OCI-LY3 (cell line): ENCODE results near the gene PHF13.

Experiments used
- H2AFZ ChIP-seq: fragments of 200-600, 300-600 bp; shearing (Covaris generic); 2 replicates; pipeline ENCODE4 v1.6.0; 2014; ENCODE audit warnings: antibody characterized with exemption, low read depth, low read length
- H3K27ac ChIP-seq: fragments of 200-600, 300-600 bp; sonication (generic); 2 replicates; pipeline ENCODE4 v1.5.1; 2014; ENCODE audit warnings: mild to moderate bottlenecking, low read length, moderate library complexity, mixed read lengths
- H3K27me3 ChIP-seq: fragments of 200-600, 300-600 bp; sonication (generic); 2 replicates; pipeline ENCODE4 v1.6.1; 2014; ENCODE audit warnings: low read depth, low read length, mixed read lengths
- H3K36me3 ChIP-seq: fragments of 200-600, 300-600 bp; sonication (generic); replicated peaks from 2 replicates; pipeline ENCODE3; 2014; ENCODE audit warnings: low read depth, low read length, mixed read lengths
- H3K4me1 ChIP-seq: fragments of 300-600, 200-600 bp; sonication (generic); 2 replicates; pipeline ENCODE4 v1.6.1; 2014; ENCODE audit warnings: low read length, mixed read lengths
- H3K4me2 ChIP-seq: fragments of 200-600, 300-600 bp; sonication (generic); 2 replicates; pipeline ENCODE4 v1.6.1; 2014; ENCODE audit warnings: low read length, mixed read lengths
- H3K4me3 ChIP-seq: fragments of 300-600, 200-600 bp; sonication (generic); 2 replicates; pipeline ENCODE4 v1.5.1; 2014; ENCODE audit warnings: antibody characterized with exemption, mild to moderate bottlenecking, low read length, moderate library complexity
- H3K79me2 ChIP-seq: fragments of 300-600, 200-600 bp; shearing (Covaris generic); 2 replicates; pipeline ENCODE4 v1.6.1; 2014; ENCODE audit warnings: mild to moderate bottlenecking, low read length, mixed read lengths
- H3K9ac ChIP-seq: fragments of 300-600, 200-600 bp; shearing (Covaris generic); 2 replicates; pipeline ENCODE4 v1.6.0; 2014; ENCODE audit warnings: mild to moderate bottlenecking, low read length, moderate library complexity
- H3K9me3 ChIP-seq: fragments of 200-600, 300-600 bp; shearing (Covaris generic); 2 replicates; pipeline ENCODE4 v1.6.1; 2014; ENCODE audit warnings: low read length, mixed read lengths; ENCODE audit not compliant: insufficient read depth
- H4K20me1 ChIP-seq: fragments of 200-600, 300-600 bp; sonication (generic); 2 replicates; pipeline ENCODE4 v1.6.1; 2016; ENCODE audit warnings: low read length, mixed read lengths; ENCODE audit not compliant: insufficient read depth
- CTCF ChIP-seq: fragments of 200-600, 300-600 bp; sonication (generic); IDR thresholded peaks from 2 replicates; pipeline ENCODE4 v1.5.1; 2014; ENCODE audit warnings: antibody characterized with exemption, low read length, low read depth
- EZH2phosphoT487 ChIP-seq: fragments of 200-600 bp; shearing (Covaris generic); IDR thresholded peaks from 2 replicates; pipeline ENCODE4 v1.6.1; 2018; ENCODE audit warnings: antibody characterized with exemption, mixed run types, low read depth

Gene PHF13

GRCh38 chr1:6591222-6591621, 22.3 kb upstream of the PHF13 start:
- TF ChIP-seq EZH2phosphoT487 (no peak), CTCF (no peak)
- Histone ChIP-seq H4K20me1 (no peaks in the 10 kb centered on the region), H3K4me2 (no peak overlapping the region), H2AFZ (no peak overlapping the region), H3K9me3 (no peaks in the 10 kb centered on the region), H3K79me2 (peaks cover 5% of the 10 kb centered on the region; the same call in 1 of the 2 replicates), H3K27ac (no peak overlapping the region), H3K36me3 (peaks cover 6% of the 10 kb centered on the region), H3K4me1 (no peaks in the 10 kb centered on the region), H3K4me3 (no peak overlapping the region), H3K27me3 (no peaks in the 10 kb centered on the region), H3K9ac (no peak overlapping the region)

- no peaks in the 10 kb centered on the region for H3K27me3 ChIP-seq
- no peak overlapping the region for H3K27ac ChIP-seq
- H3K4me3 ChIP-seq = no peak overlapping the region
- peaks cover 9% of the 10 kb centered on the region for H3K79me2 ChIP-seq
- H3K4me1 ChIP-seq = no peaks in the 10 kb centered on the region
- H2AFZ ChIP-seq = no peak overlapping the region
- peaks cover 6% of the 10 kb centered on the region for H3K36me3 ChIP-seq
- no peaks in the 10 kb centered on the region for H3K9me3 ChIP-seq
- no peak overlapping the region for H3K9ac ChIP-seq
- TF ChIP-seq CTCF (no peak), EZH2phosphoT487 (no peak)
- no peak overlapping the region for H3K4me2 ChIP-seq
- peaks cover 2% of the 10 kb centered on the region; the same call in 1 of the 2 replicates for H4K20me1 ChIP-seq
Measured at GRCh38 chr1:6591644-6592043, 21.9 kb upstream of the PHF13 start.

- no peak overlapping the region for H2AFZ ChIP-seq
- no peaks in the 10 kb centered on the region for H3K27me3 ChIP-seq
- TF ChIP-seq EZH2phosphoT487 (no peak), CTCF (no peak)
- H3K27ac ChIP-seq = no peak overlapping the region
- H3K36me3 ChIP-seq = peaks cover 11% of the 10 kb centered on the region
- H3K9me3 ChIP-seq = no peaks in the 10 kb centered on the region
- no peak overlapping the region for H3K4me2 ChIP-seq
- H3K4me1 ChIP-seq = no peaks in the 10 kb centered on the region
- peaks cover 17% of the 10 kb centered on the region for H3K79me2 ChIP-seq
- H3K4me3 ChIP-seq = no peak overlapping the region
- H4K20me1 ChIP-seq = peaks cover 7% of the 10 kb centered on the region; the same call in 1 of the 2 replicates
- H3K9ac ChIP-seq = no peak overlapping the region
Measured at GRCh38 chr1:6592441-6592840, 21.1 kb upstream of the PHF13 start.

- Histone ChIP-seq H2AFZ (no peak overlapping the region), H3K36me3 (peaks cover 17% of the 10 kb centered on the region), H3K79me2 (peaks cover 23% of the 10 kb centered on the region), H3K4me3 (no peak overlapping the region), H3K27ac (no peak overlapping the region), H3K27me3 (no peaks in the 10 kb centered on the region), H4K20me1 (peaks cover 7% of the 10 kb centered on the region; the same call in 1 of the 2 replicates), H3K9ac (no peak overlapping the region), H3K4me1 (no peaks in the 10 kb centered on the region), H3K4me2 (no peak overlapping the region), H3K9me3 (no peaks in the 10 kb centered on the region)
- TF ChIP-seq EZH2phosphoT487 = no peak
Measured at GRCh38 chr1:6592865-6593593, 20.5 kb upstream of the PHF13 start.
